D721Med (cell line): ENCODE results near the gene ANGPT4.

Source experiments
- DNase-seq: peaks from one replicate; pipeline ENCODE4 v3.0.0; 2011; ENCODE audit warnings: low spot score; ENCODE audit not compliant: insufficient read length
- FAIRE-seq: peaks from 2 replicates; lab custom pipeline; 2011; peaks lifted over from hg19 to GRCh38; lab: Jason Lieb, UNC
- TF ChIP-seq, protein P1 (sequence below): IDR thresholded peaks from 2 replicates; pipeline ENCODE4 v1.5.1; 2012; ENCODE audit warnings: mild to moderate bottlenecking, control low read depth; ENCODE audit not compliant: insufficient read depth; ENCODE audit errors: missing control alignments

Gene ANGPT4

DNA sequence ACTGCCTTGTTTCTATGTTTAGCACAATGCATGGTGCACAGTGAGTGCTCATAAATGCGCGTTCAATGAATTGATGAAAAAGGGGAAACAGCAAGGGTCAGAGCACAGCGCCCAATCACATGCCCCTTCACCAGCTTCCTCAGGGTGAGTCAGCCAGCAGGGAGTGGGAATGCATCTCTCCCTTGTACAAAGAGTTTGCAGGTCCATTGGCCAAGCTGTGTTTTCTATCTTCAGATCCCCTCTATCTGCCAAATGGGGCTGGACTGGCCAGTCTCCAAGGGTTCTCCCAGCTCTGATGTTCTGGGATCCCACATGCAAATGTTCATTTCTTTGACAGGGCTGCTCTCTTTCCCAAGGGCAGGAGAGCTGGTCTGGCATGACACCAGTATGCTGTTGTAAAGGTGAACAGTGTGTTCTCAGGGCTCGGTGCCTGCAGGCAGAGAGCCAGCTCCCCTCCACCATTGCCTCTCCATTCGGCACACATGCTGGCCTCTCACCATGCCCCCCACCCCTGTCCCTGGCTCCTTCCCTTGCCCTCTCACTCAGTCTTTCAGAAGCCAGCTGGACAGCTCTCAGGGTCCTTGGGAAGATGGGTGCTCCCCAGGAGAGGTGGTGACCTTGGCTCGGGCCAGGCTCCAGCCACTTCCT, 25.0 kb downstream of the ANGPT4 start:
- TF ChIP-seq, protein P1, sequence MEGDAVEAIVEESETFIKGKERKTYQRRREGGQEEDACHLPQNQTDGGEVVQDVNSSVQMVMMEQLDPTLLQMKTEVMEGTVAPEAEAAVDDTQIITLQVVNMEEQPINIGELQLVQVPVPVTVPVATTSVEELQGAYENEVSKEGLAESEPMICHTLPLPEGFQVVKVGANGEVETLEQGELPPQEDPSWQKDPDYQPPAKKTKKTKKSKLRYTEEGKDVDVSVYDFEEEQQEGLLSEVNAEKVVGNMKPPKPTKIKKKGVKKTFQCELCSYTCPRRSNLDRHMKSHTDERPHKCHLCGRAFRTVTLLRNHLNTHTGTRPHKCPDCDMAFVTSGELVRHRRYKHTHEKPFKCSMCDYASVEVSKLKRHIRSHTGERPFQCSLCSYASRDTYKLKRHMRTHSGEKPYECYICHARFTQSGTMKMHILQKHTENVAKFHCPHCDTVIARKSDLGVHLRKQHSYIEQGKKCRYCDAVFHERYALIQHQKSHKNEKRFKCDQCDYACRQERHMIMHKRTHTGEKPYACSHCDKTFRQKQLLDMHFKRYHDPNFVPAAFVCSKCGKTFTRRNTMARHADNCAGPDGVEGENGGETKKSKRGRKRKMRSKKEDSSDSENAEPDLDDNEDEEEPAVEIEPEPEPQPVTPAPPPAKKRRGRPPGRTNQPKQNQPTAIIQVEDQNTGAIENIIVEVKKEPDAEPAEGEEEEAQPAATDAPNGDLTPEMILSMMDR = no peak
- DNase-seq (no peak), FAIRE-seq (no peak)

- TF ChIP-seq, protein P1 = no peak
- DNase-seq (no peak), FAIRE-seq (no peak)
Observed at GRCh38 chr20:890666-891057, 25.5 kb downstream of the ANGPT4 start.

- TF ChIP-seq, protein P1 = no peak
- FAIRE-seq (no peak), DNase-seq (no peak)
Observed at GRCh38 chr20:889932-890463, 26.1 kb downstream of the ANGPT4 start.

- FAIRE-seq (no peak), DNase-seq (no peak)
- TF ChIP-seq, protein P1 = no peak
Observed at GRCh38 chr20:889106-889505, 27.0 kb downstream of the ANGPT4 start.

DNA sequence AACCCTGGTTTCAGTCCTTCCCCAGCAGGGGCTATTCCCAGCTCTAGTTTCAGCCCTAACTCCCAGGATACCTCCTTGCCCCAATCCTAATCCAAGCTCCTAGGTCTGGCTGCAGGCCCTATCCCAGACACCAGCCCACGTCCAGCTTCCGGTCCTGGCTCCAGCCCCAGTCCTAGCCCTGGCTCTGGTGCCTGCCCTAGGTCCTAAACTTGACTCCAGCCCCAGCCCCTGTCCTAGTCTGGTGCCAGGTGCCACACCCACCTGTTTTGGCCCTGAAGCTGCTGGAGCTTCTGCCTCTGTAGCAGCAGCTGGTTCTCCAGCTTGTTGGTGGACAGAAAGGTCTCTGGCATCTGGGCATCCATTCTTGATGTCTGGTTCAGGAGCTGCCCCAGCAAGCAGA, 28.1 kb downstream of the ANGPT4 start:
- FAIRE-seq = no peak
- no peak for DNase-seq
- TF ChIP-seq, protein P1 = no peak

- FAIRE-seq (no peak), DNase-seq (no peak)
- TF ChIP-seq, protein P1 = no peak
Observed at GRCh38 chr20:887137-887536, 29.0 kb downstream of the ANGPT4 start.
